ENCODE measurements around the gene CERS6.

- TF ChIP-seq CTCF (IDR thresholded peaks at IDR 0.05) = no peak
- TF ChIP-seq POLR2AphosphoS5 (IDR thresholded peaks at IDR 0.05) = no peak
- TF ChIP-seq POLR2A (IDR thresholded peaks at IDR 0.05) = no peak
Measured at GRCh38 chr2:168757223-168757622, 301.2 kb downstream of the CERS6 start.

Data from breast epithelium (tissue), 3 donors.